Stimulated activated CD4-positive, alpha-beta T cell treated with anti-CD3 and anti-CD28 coated beads, TNF-alpha, amount 100 ng/mL, for 4 hours (primary cell): Measurements from ENCODE around the gene SGK1.
A peak's percentile ranks its signal among the peaks of the same experiment; 100 is the strongest.
"Not testable (repeated sequence)": the region's sequence is repeated elsewhere in the genome, so short reads cannot be mapped to it uniquely, and the experiment has no call there.

Source experiments
- DNase-seq, 3 experiments: peaks; one replicate each; pipeline ENCODE4 v3.0.0-alpha.2; 2020; ENCODE audit warnings: low read depth in 3 of 3

The SGK1 gene

GRCh38 chr6:134328138-134328537 lies 10.2 kb upstream of the SGK1 start:
- DNase-seq = no peak

DNA sequence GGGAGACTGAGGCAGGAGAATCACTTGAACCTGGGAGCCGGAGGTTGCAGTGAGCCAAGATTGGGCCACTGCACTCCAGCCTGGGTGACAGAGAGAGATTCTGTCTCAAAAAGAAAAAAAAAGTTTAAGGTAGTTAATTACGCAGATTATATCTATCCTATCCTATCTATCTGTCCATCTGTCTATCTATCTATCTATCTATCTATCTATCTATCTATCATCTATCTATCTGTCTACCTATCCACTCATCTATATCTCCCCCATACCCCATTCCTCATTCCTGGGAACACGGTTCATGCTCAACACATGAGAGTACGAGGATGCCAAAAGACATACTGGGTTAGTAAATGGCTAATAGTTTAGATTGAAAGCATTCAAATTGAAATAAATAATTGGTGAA lies 8.3 kb upstream of the SGK1 start:
- not testable (repeated sequence) for DNase-seq

GRCh38 chr6:134324766-134325165 lies 6.9 kb upstream of the SGK1 start:
- DNase-seq = no peak

DNA sequence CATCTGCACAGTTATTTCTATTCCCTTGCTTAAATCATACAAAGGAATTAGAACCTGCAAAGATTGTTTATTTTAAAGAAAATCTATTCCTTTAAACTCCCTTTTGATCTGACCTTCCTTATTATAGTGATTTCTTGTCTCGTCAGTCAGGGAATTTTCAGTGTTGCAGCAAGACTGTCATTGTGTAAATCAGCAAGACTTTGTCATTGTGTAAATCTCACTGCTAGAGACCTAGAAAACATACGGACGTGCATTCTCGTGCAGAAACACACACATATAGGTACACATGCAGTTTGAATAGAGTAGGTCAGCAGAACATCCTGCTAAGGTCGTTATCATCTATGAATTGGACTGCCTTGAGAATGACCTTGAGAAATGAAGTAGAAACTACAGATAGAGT lies 6.2 kb upstream of the SGK1 start:
- no peak for DNase-seq

DNA sequence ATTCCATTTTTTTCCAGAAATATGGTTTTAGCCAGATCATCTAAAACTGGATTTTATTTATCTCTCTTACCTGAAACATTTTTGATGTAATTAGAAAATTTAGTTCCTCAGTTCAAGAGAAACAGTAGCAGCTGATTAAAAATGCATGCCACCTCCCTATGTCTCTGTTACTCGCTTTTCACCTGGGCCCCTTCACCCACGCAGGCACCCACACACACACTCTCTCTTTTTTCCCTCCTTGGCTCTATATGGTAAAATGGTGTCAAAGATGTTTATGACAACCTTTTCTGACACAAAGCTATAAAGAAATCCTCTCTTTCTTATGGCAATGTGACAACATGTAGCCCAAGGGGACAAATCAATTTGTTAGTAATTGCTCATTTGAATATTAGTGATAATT lies 5.8 kb upstream of the SGK1 start:
- DNase-seq = peak in 1 of 3 experiments; percentile 11

GRCh38 chr6:134323294-134323693 lies 5.4 kb upstream of the SGK1 start:
- DNase-seq = no peak

DNA sequence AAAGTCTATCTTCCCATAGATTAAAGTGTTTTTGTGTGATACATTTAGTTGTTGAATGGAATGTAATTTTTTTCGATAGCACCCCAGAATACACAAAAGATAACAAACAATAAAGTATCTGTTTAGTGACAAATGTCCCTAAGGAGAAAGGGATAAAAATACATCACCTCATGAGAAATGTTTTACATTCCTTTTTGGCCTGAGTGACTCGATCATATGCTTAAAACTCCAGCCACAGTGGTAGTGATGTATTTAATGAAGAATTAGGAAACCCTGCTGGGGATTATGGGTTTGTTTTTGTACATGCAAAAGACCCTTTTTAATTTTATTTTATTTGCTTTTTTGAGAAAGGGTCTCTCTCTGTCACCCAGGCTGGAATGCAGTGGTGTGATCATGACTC lies 4.3 kb upstream of the SGK1 start:
- DNase-seq = no peak

DNA sequence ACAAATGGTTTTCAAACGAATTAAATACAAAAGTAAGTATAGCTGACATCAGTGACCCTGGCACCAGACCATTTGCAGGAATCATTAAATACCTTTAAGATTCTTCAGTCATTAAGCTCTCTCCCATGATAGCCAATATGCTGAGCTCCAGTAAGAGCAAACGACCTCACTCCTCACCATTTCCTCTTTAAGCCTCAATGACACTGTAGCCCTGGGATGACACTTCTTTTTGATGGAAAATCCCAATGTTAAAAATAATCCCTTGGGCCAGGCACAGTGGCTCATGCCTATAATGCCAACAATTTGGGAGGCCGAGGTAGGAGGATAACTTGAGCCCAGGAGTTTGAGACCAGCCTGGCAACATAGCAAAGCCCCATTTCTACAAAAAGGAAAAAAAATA lies 3.3 kb upstream of the SGK1 start:
- DNase-seq = no peak

- not testable (repeated sequence) for DNase-seq
Observed at GRCh38 chr6:134319686-134320085, 1.8 kb upstream of the SGK1 start.

DNA sequence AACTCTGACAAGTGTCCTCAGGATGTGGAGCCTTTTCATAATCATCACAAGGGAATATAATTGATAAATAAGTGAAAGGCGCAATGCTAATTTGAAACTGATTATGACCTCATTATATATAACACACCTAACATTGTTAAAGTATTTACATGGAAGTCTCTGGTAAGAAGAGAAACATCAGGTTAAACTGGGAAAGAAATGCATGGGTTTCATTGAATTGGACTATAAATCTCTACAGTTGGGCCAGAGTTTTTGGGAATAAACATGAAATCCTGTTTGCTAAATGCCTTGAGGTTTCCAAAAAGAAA lies 1.0 kb upstream of the SGK1 start:
- no peak for DNase-seq

DNA sequence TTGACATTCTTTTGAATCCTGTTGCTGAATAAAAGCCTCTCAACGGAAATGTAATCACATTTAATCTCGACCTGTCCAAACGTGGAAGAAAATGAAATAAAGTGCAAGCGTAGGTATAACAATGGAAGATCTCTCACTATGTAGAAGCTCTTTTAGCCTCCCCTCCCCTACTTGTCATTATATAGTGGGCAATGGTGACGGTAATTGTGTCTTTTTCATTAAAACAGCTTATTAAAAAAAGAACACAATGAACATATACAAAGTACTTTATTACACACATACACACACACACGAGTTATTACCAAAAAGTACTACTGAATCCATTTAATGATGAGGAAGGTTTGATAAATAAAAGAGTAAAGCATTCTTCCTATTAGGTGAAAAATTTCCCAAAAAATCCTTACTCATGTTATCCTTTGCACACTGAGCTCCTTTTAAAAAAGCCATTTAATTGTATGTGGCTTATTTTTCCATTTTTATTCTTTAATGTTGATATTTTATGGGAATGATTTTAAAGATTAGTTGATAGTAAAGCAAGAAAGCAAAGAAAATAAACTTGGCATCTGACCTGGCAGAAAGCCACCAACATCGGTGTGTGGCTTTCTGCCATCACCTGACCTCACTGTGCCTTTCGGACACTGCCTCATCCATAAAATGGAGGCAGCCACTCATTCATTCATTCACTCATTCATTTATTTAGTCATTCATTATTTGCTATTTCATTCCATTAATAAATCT lies 493 bp upstream of the SGK1 start:
- no peak for DNase-seq

- no peak for DNase-seq
Observed at GRCh38 chr6:134316733-134317431, 1.0 kb downstream of the SGK1 start.

DNA sequence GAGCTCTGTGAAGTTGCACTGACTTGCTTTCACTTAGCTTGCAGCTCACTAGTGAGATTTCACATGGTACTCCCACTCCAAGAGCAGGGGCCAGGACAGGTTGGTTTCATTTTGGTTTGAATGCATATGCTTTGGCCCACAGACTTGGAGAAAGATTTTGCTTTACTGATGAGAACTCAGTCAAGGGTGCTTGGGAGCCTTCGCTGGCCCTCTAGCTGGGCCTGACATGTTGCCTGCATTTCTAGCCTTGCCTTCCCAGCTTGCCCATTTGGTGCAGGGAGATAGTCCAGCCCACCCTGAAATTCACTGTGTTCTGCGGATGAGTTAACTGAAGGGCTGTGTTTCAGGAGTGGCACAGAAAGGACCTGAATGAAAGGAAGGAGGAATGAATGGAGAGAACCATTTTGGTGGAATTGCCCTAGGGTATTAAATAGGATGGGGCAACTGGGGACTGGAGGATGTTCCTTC lies 1.9 kb downstream of the SGK1 start:
- DNase-seq = no peak

DNA sequence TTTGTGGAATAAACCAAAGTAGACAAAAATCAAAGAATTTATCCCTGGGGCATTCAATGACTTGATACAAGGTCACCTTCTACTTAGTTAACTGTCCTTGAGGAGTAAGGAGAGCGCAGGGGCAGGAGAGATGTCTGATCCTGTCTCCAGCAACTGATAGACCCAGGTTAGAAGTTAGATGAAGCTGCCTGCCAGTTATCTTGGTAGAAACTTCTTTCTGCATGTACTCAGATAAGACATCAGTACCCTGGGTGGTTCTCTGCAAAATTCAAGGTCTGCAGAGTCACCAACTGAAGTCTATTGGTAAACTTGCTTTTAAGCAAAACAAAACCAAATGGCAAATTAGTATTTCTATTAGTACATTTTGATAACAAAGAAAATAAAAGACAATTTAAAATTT lies 2.7 kb downstream of the SGK1 start:
- no peak for DNase-seq

GRCh38 chr6:134314006-134314821 lies 3.7 kb downstream of the SGK1 start:
- no peak for DNase-seq

DNA sequence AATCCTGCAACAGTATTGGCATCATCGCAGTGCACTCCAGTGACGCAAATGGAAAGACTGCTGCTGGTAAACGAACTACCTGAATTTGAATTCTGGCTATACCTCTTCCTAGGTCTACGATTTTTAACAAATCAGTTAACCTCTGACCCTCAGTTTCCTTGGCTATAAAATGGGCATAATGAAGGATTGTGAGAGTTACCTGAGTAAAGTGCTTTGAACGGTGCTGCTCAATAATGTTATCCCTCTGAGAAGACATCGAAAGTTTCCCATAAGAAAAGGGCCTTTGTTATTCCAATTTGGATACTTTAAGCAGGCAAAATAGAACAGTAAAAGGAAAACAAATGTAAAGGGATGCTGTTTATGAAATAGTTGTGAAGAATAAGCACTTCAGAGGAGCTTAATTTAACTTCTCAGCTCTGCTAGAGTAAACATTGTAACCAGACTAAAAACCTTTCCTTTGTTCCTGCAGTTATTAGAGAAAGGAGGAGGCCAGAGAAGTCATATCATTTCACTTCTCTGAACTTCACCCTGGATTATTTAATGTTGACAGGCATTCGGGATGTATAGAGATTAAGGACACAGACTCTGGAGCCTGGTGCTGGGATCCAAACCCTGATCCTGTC lies 5.8 kb downstream of the SGK1 start:
- no peak for DNase-seq

- no peak for DNase-seq
Observed at GRCh38 chr6:134310817-134311216, 7.1 kb downstream of the SGK1 start.

- DNase-seq = no peak
Observed at GRCh38 chr6:134309983-134310605, 7.8 kb downstream of the SGK1 start.

- DNase-seq = no peak
Observed at GRCh38 chr6:134309227-134309626, 8.7 kb downstream of the SGK1 start.

DNA sequence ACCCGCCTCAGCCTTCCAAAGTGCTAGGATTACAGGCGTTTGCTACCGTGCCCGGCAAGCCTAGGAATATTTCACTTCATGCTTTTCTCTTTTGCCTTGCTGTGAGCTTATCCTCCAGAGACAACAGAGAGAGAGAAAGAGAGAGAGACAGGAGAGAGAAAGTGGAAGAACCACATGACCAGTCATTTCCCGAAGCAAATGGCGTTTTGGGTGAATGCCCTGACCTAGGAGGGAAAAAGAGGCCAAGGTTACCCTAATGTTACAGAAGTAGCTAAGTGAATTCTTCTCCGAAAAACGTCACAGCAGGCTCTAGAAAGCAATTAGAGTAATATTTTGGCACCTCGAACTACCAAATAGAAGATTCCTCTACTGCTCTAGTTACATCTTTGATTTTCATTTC lies 9.1 kb downstream of the SGK1 start:
- DNase-seq = no peak

DNA sequence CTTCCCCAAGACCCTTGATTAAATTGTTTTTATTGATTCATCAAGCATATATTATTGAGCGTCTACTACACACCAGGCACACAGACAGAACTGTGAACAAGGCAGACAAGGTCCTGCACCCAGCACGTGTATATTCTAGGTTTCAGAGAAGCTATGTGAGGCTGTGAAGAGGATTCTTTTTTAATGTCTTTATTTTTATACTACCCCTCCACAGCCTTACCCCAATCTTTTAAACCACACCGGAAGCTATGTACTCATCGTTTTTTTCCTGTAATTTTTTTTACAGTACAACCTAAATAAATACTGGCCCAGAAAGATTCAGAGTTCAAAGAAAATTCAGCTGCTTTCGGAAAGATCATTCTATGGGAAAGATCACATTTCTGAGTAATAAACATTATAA lies 10.0 kb downstream of the SGK1 start:
- DNase-seq = no peak

DNA sequence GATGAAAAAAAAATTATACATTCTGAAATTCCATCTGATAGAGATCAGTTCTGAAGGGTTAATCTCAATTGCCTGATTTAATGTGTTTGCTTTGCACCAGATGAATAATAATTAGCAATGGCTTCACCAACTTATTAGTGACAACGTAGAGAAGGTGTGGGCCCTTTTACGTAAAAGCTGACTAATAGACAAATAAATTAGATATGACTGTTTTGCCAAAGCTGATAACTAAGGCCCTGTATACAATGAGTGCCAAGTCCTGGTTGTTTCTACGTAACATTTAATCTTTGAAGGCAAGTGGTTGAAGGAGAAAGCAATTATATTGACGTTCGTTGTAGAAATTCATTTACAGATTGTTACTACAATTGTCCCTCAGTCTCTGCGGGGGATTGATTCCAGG lies 10.8 kb downstream of the SGK1 start:
- DNase-seq = no peak
